Activated CD4-positive, alpha-beta T cell treated with anti-CD3 and anti-CD28 coated beads for 36 hours (primary cell): ENCODE results near the gene THSD1. TPM values are rescaled to one million over a fixed set of nuclear protein-coding genes. Genes with fewer than 3 reads are reported as not detected.

Experiments used
- total RNA-seq, 2 experiments: library from RNA; stranded (reverse); gene quantifications; one replicate each; pipeline ENCODE4 v1.2.3, GENCODE V29; 2021

The THSD1 gene
- total RNA-seq, 2 experiments from 2014 or later = 0.14 to 0.19 TPM

Other genes starting within 250 kb of the THSD1 start
- 10 to 100 TPM; 10.5 to 12.0 TPM for gene NEK3, start 246.6 kb downstream of the THSD1 start, total RNA-seq
- gene VPS36, start 44.5 kb upstream of the THSD1 start, total RNA-seq = 10 to 100 TPM; 27.4 to 29.8 TPM
- 10 to 100 TPM; 65.5 to 95.7 TPM for gene CKAP2, start 49.3 kb upstream of the THSD1 start, total RNA-seq
- gene HNRNPA1L2, start 236.3 kb upstream of the THSD1 start, total RNA-seq = 1 to 10 TPM; 6.9 to 8.9 TPM
- gene SUGT1, start 246.7 kb upstream of the THSD1 start, total RNA-seq = 10 to 100 TPM; 58.3 to 64.8 TPM